Heart left ventricle (tissue), 16 donors: ENCODE measurements around the gene SIRT5. TPM values are rescaled to one million over a fixed set of nuclear protein-coding genes. Genes with fewer than 3 reads are reported as not detected.

Experiments used
- ATAC-seq, 4 donors: fragments of 200-7000 bp; cut with Tn5 transposase; one replicate each; pipeline ENCODE4 v1.9.1; 2020 to 2022; ENCODE audit warnings: moderate library complexity in 4 of 4, mild to moderate bottlenecking in 3 of 4, moderate number of reproducible peaks in 1 of 4
- DNase-seq, 5 donors: peaks; one replicate each; pipeline ENCODE4 v3.0.0-alpha.2; 2020
- H3K27ac ChIP-seq, 12 donors: fragments of 200-600 bp; sonication (generic) in 4 of 12; one replicate each; pipeline versions ENCODE4 v1.5.0 to v1.8.0; 2016 to 2022; ENCODE audit warnings: mild to moderate bottlenecking in 2 of 12
- H3K27me3 ChIP-seq, 9 donors: fragments of 200-600 bp; sonication (generic) in 2 of 9; one replicate each; pipeline versions ENCODE4 v1.5.1 to v1.8.0; 2016 to 2022; ENCODE audit warnings: mild to moderate bottlenecking in 3 of 9
- H3K36me3 ChIP-seq, 9 donors: fragments of 200-600 bp; sonication (generic) in 2 of 9; one replicate each; pipeline versions ENCODE4 v1.5.0 to v1.8.0; 2018 to 2022; ENCODE audit warnings: mild to moderate bottlenecking in 2 of 9
- H3K4me1 ChIP-seq, 12 donors: fragments of 200-600 bp; sonication (generic) in 4 of 12; one replicate each; pipeline versions ENCODE4 v1.5.0 to v1.8.0; 2016 to 2022; ENCODE audit warnings: mild to moderate bottlenecking in 3 of 12
- H3K4me3 ChIP-seq, 12 donors: fragments of 200-600 bp; sonication (generic) in 4 of 12; one replicate each; pipeline versions ENCODE4 v1.5.0 to v1.8.0; 2017 to 2022; ENCODE audit warnings: mild to moderate bottlenecking in 9 of 12, moderate library complexity in 4 of 12
- H3K9me3 ChIP-seq, 12 donors: fragments of 200-600 bp; sonication (generic) in 4 of 12; one replicate each; pipeline versions ENCODE4 v1.5.0 to v1.8.0; 2016 to 2022; ENCODE audit warnings: mild to moderate bottlenecking in 1 of 12
- CTCF ChIP-seq, 12 donors: fragments of 200-600 bp; sonication (generic) in 4 of 12; IDR thresholded peaks; one replicate each; pipeline versions ENCODE4 v1.5.0 to v1.8.0; 2018 to 2022; ENCODE audit warnings: antibody characterized with exemption in 12 of 12, mild to moderate bottlenecking in 5 of 12
- POLR2A ChIP-seq, 2 donors: fragments of 450-650 bp; IDR thresholded peaks; one replicate each; pipeline ENCODE4 v1.6.1; 2017; ENCODE audit warnings: antibody characterized with exemption in 2 of 2, mild to moderate bottlenecking in 2 of 2, moderate library complexity in 2 of 2
- WGBS, 4 donors: extraction: QIAGEN DNeasy Blood & Tissue Kit in 2 of 4; methylation state at CpG; one replicate each; pipeline versions ENCODE4 v1.1.5 to v1.1.7; 2013 to 2018; 5-methylcytosine and 5-hydroxymethylcytosine counted together
- intact Hi-C, 10 donors: fragments of 100-400 bp; cut with DNase I; formaldehyde crosslinking; loops; one replicate each; pipeline versions ENCODE4 v1.11.1 to v1.14.2; 2022
- polyA plus RNA-seq, 2 donors: library from polyadenylated mRNA; stranded (reverse); fragments of 200-250 nt; gene quantifications; one replicate each; pipeline ENCODE4 v1.2.3, GENCODE V29; 2013
- total RNA-seq, 9 donors: library from RNA; depleted of rRNA in 2 of 9; stranded (reverse); fragments of >200 nt in 2 of 9; fragmentation: NEBNext Ultra II Directional in 3 of 9; extraction: Animal tissue kit (Norgen Biotek cat#: 25700) in 3 of 9; gene quantifications; one replicate each; pipeline versions ENCODE4 v1.1.0 to v1.2.4, GENCODE V29; 2016 to 2023
- donor health status: ischemic (EF 13 %, LVEDD 7.1; RV severe dilation, severe dysfunction).
- donor health status: healthy with polysubstance abuse.
- donor health status: DM: no; HTN: yes; CAD: no.
- donor health status: DM: no; HTN: no; CAD: no.
- donor health status: ischemic (EF 25% LVEDD 6.9; RV normal size, moderate dysfunction).
- donor health status: ischemic (EF 25% LVEDD 5.7; RV mildly dilated, moderate dysfunction).
- donor health status: healthy.
- donor health status: DM: yes; HTN: yes; CAD: no.
- donor health status: ischemic (EF 35%, LVEDD 5.7; RV mildly dilated, moderate dysfunction).
- donor health status: nonischemic (EF 11% LVEDD 7.7; RV severe dilation, severe dysfunction).
- donor health status: DM: yes; HTN: yes; CAD: no.
- donor health status: PGD.
- donor health status: ischemic (EF 29% LVEDD 5.4; RV normal size, mild dysfunction).
- donor health status: nonischemic (EF 23%, LVEDD 6.1; RV moderate dilation, normal function).

SIRT5 gene
- total and polyA plus RNA-seq, 11 donors, result 13.1 to 60.0 (median 37.1) TPM

- H3K36me3 ChIP-seq, result peaks cover 0 to 100% (median 86%) of the 10 kb centered on the region in 9 donors
- intact Hi-C loops, result no loop called here
- H3K4me1 ChIP-seq, result no peaks in the 10 kb centered on the region
- no peaks in the 10 kb centered on the region for H3K27me3 ChIP-seq
- ATAC-seq (no peak), DNase-seq (no peak)
- no peak overlapping the region for H3K4me3 ChIP-seq
- no peak overlapping the region for H3K27ac ChIP-seq
- no peak for TF ChIP-seq POLR2A (IDR thresholded peaks at IDR 0.05)
- no peak for TF ChIP-seq CTCF (IDR thresholded peaks at IDR 0.05)
- WGBS, 4 donors, result 96 to 98% (median 96%) methylated on average over 6 of the region's 6 CpGs
- no peaks in the 10 kb centered on the region for H3K9me3 ChIP-seq
These were observed 25.6 kb downstream of the SIRT5 start for GRCh38 chr6:13600036-13600435.

GRCh38 chr6:13604135-13604534, 29.7 kb downstream of the SIRT5 start:
- TF ChIP-seq CTCF (IDR thresholded peaks at IDR 0.05) (no peak), POLR2A (IDR thresholded peaks at IDR 0.05) (no peak)
- Histone ChIP-seq H3K9me3 (no peaks in the 10 kb centered on the region), H3K4me3 (no peak overlapping the region), H3K4me1 (no peaks in the 10 kb centered on the region), H3K27me3 (no peaks in the 10 kb centered on the region), H3K36me3 (peaks cover 0 to 89% (median 57%) of the 10 kb centered on the region in 9 donors), H3K27ac (no peak overlapping the region)
- DNase-seq, result no peak
- ATAC-seq, result no peak
- intact Hi-C loops, result no loop called here
- WGBS, 4 donors, result 88 to 93% (median 91%) methylated on average over 4 of the region's 4 CpGs

- intact Hi-C loops, result no loop called here
- Histone ChIP-seq H3K4me3 (no peak overlapping the region), H3K4me1 (no peaks in the 10 kb centered on the region), H3K27me3 (no peaks in the 10 kb centered on the region), H3K9me3 (no peaks in the 10 kb centered on the region), H3K27ac (no peak overlapping the region), H3K36me3 (peaks cover 0 to 83% (median 52%) of the 10 kb centered on the region in 9 donors)
- ATAC-seq (no peak), DNase-seq (no peak)
- WGBS, 4 donors, result 82 to 94% (median 87%) methylated on average over 2 of the region's 2 CpGs
- TF ChIP-seq CTCF (IDR thresholded peaks at IDR 0.05), result no peak
- TF ChIP-seq POLR2A (IDR thresholded peaks at IDR 0.05), result no peak
These were observed 30.4 kb downstream of the SIRT5 start for GRCh38 chr6:13604546-13605416.

- peaks cover 0 to 79% (median 43%) of the 10 kb centered on the region in 9 donors for H3K36me3 ChIP-seq
- no peaks in the 10 kb centered on the region for H3K27me3 ChIP-seq
- 86 to 95% (median 93%) methylated on average over 4 of the region's 4 CpGs for WGBS, 4 donors
- H3K9me3 ChIP-seq, result no peaks in the 10 kb centered on the region
- H3K4me1 ChIP-seq, result peaks cover 0 to 5% (median under 1%) of the 10 kb centered on the region in 12 donors
- no peak overlapping the region for H3K4me3 ChIP-seq
- DNase-seq (no peak), ATAC-seq (no peak)
- H3K27ac ChIP-seq, result no peak overlapping the region
- intact Hi-C loops, result no loop called here
- TF ChIP-seq POLR2A (IDR thresholded peaks at IDR 0.05), result no peak
- TF ChIP-seq CTCF (IDR thresholded peaks at IDR 0.05), result no peak
These were observed 31.2 kb downstream of the SIRT5 start for GRCh38 chr6:13605634-13606033.
